ENCODE data around the gene SYTL3. TPM values are rescaled to one million over a fixed set of nuclear protein-coding genes. Genes with fewer than 3 reads are reported as not detected.

The SYTL3 gene
- total and polyA plus RNA-seq, 10 of the 15 experiments (the other 5 are each of a cell fraction or from before 2014, with no cell fraction given) = 3.3 to 12.1 (median 6.9) TPM

DNA sequence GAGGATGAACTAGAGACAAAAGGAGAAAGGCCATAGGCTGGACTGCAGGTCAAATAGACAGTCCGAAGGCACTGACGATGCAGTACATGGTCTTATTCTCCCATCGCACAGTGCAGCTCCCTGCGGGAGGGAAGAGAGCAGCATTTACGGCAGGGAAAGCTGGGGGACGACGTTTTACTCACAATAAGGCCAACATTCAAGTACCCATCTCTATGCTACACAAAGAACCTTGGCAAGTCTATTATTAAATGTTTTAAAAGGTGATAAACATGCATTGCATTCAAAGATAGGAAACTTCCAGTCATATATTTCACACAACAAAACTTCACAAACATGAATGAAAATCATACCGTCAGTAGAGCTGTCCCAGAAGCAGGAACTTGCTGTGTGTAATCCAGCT is 13.1 kb upstream of the SYTL3 start:
- no peaks in the 10 kb centered on the region; the same call in 2 of the 3 replicates for H3K9me3 ChIP-seq (replicated peaks; ENCODE audit: control insufficient read depth, insufficient read depth, low read length)
- TF ChIP-seq POLR2AphosphoS5 (IDR thresholded peaks at IDR 0.05; ENCODE audit: low read length) = no peak
- no peak for TF ChIP-seq EP300 (IDR thresholded peaks at IDR 0.05; ENCODE audit: borderline replicate concordance in 1 of 2, control insufficient read depth in 1 of 2, low read depth in 2 of 2, low read length in 2 of 2)
- no peak for TF ChIP-seq TAF1 (IDR thresholded peaks at IDR 0.05; ENCODE audit: borderline replicate concordance, low read depth, low read length)
- no peak for TF ChIP-seq MYB (IDR thresholded peaks at IDR 0.05; ENCODE audit: borderline replicate concordance, low read depth, low read length)
- no peak for TF ChIP-seq CREM (IDR thresholded peaks at IDR 0.05; ENCODE audit: low read depth)
- peaks cover 9% of the 10 kb centered on the region for H3K79me2 ChIP-seq (ENCODE audit: control insufficient read depth, insufficient read depth, low read length)
- ChIA-PET POLR2A (interaction anchor here (0.6 kb wide), 1 partner anchor 108 kb away, joined by 3 read pairs; no protein-coding TSS in a partner anchor), RAD21 (ENCODE audit: unreplicated experiment) (interaction anchor here (0.9 kb wide), 1 partner anchor 25 kb away, joined by 3 read pairs; no protein-coding TSS in a partner anchor), SMC1A (ENCODE audit: uncharacterized antibody, unreplicated experiment) (interaction anchor here (0.6 to 0.9 kb wide), 2 partner anchors 13 to 14 kb away, joined by 3 read pairs; no protein-coding TSS in a partner anchor), CTCF (interaction anchor here (0.7 to 4.5 kb wide), 3 partner anchors 23 to 55 kb away, joined by 4 to 23 read pairs (median 16); no protein-coding TSS in a partner anchor)
- ATAC-seq = no peak
- no peak for DNase-seq (ENCODE audit: low read depth, low spot score)
- in situ Hi-C loops (cut with MboI) (no loop called here), intact Hi-C loops (cut with micrococcal nuclease; ENCODE audit: unreplicated experiment) (no loop called here)
- no peak overlapping the region for H3K4me2 ChIP-seq (ENCODE audit: control insufficient read depth, insufficient read depth)
- 96% methylated on average over 8 of the region's 8 CpGs for WGBS (ENCODE audit: insufficient coverage, insufficient replicate concordance, low lambda C conversion rate, missing lambda C conversion rate)
- no peaks in the 10 kb centered on the region for H4K20me1 ChIP-seq (ENCODE audit: control insufficient read depth, insufficient read depth)
- no TSS peak for BruUV-seq (replicated peaks)
- no peak for FAIRE-seq
- H2AFZ ChIP-seq (ENCODE audit: control insufficient read depth, low read depth, low read length) = no peak overlapping the region
- no peak overlapping the region for H3K9ac ChIP-seq (ENCODE audit: control insufficient read depth, insufficient read depth, low read length)
- no peaks in the 10 kb centered on the region for H3K4me1 ChIP-seq (ENCODE audit: control insufficient read depth, insufficient read depth, low read length)
- no peak overlapping the region for H3K27ac ChIP-seq (ENCODE audit: control insufficient read depth, insufficient read depth)
- H3K36me3 ChIP-seq (ENCODE audit: control insufficient read depth in 2 of 2, insufficient read depth in 2 of 2, low read length in 1 of 2) = peaks cover 0 to 11% of the 10 kb centered on the region in 2 experiments; a peak in 2 of 4 replicates
- no peak overlapping the region for H3K4me3 ChIP-seq
- no peaks in the 10 kb centered on the region for H3K27me3 ChIP-seq (replicated peaks in 1 of 2; ENCODE audit: control insufficient read depth in 2 of 2, insufficient read depth in 2 of 2, low read length in 1 of 2)

DNA sequence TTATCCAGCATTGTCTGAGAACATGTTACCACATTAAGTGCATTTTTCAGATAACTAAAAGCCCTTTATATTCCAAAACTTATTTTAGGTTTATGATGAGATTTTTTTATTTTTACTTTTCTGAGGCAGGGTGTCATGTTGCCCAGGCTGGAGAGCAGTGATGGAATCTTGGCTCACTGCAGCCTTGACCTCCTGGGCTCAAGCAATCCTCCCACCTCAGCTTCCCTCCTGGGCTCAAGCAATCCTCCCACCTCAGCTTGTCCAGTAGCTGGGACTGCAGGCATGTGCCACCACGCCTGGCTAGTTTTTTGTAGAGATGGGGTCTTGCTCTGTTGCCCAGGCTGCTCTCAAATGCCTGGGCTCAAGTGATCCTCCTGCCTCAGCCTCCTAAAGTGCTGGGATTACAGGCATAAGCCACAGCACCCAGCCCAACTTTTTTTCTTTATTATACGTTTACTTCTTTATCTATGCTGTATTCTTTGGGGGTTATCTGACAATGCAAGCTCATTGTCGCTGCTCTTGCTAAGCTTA is 11.5 kb upstream of the SYTL3 start:
- ChIA-PET POLR2A (no interaction called here), SMC1A (ENCODE audit: uncharacterized antibody, unreplicated experiment) (interaction anchor here (1.7 to 2.7 kb wide), 2 partner anchors 10 to 52 kb away, joined by 9 to 11 read pairs; partner anchors contain the start of gene SYTL3), RAD21 (ENCODE audit: unreplicated experiment) (interaction anchor here (1.8 kb wide), 1 partner anchor 53 kb away, joined by 8 read pairs; no protein-coding TSS in a partner anchor), CTCF (interaction anchor here (0.6 to 4.5 kb wide), 7 partner anchors 12 to 418 kb away, joined by 3 to 23 read pairs (median 3); no protein-coding TSS in a partner anchor)
- ATAC-seq (no peak), FAIRE-seq (no peak), DNase-seq (ENCODE audit: low read depth, low spot score) (no peak)
- H3K36me3 ChIP-seq (ENCODE audit: control insufficient read depth in 2 of 2, insufficient read depth in 2 of 2, low read length in 1 of 2) = peaks cover 0 to 6% of the 10 kb centered on the region in 2 experiments; a peak in 2 of 4 replicates
- no peak overlapping the region for H3K4me3 ChIP-seq
- peaks cover 22% of the 10 kb centered on the region for H3K79me2 ChIP-seq (ENCODE audit: control insufficient read depth, insufficient read depth, low read length)
- 78% methylated on average over 3 of the region's 3 CpGs for WGBS (ENCODE audit: insufficient coverage, insufficient replicate concordance, low lambda C conversion rate, missing lambda C conversion rate)
- no peak overlapping the region for H2AFZ ChIP-seq (ENCODE audit: control insufficient read depth, low read depth, low read length)
- BruUV-seq (replicated peaks) = no TSS peak
- no peak overlapping the region for H3K4me2 ChIP-seq (ENCODE audit: control insufficient read depth, insufficient read depth)
- no peaks in the 10 kb centered on the region for H4K20me1 ChIP-seq (ENCODE audit: control insufficient read depth, insufficient read depth)
- H3K9ac ChIP-seq (ENCODE audit: control insufficient read depth, insufficient read depth, low read length) = no peak overlapping the region
- no peak for TF ChIP-seq IKZF2 (IDR thresholded peaks at IDR 0.05)
- no peaks in the 10 kb centered on the region for H3K9me3 ChIP-seq (replicated peaks; ENCODE audit: control insufficient read depth, insufficient read depth, low read length)
- in situ Hi-C loops (cut with MboI) = no loop called here
- no peaks in the 10 kb centered on the region for H3K27me3 ChIP-seq (replicated peaks in 1 of 2; ENCODE audit: control insufficient read depth in 2 of 2, insufficient read depth in 2 of 2, low read length in 1 of 2)
- no peak overlapping the region for H3K27ac ChIP-seq (ENCODE audit: control insufficient read depth, insufficient read depth)
- intact Hi-C loops (cut with micrococcal nuclease; ENCODE audit: unreplicated experiment) = no loop called here
- peaks cover 5% of the 10 kb centered on the region; the same call in 1 of the 2 replicates for H3K4me1 ChIP-seq (ENCODE audit: control insufficient read depth, insufficient read depth, low read length)

All from GM12878 (cell line).